Urinary bladder (tissue), 4 donors: Measurements from ENCODE around the gene PRSS56. TPM values are rescaled to one million over a fixed set of nuclear protein-coding genes. Genes with fewer than 3 reads are reported as not detected.

Experiments used
- DNase-seq: peaks from one replicate; pipeline ENCODE4 v3.0.0-alpha.2; 2015; ENCODE audit errors: extremely low spot score
- H3K27ac ChIP-seq: one replicate; pipeline ENCODE4 v1.5.1; 2013; ENCODE audit warnings: low read depth, mild to moderate bottlenecking, moderate library complexity
- H3K36me3 ChIP-seq: one replicate; pipeline ENCODE4 v1.6.1; 2013; ENCODE audit warnings: mild to moderate bottlenecking, moderate library complexity; ENCODE audit not compliant: insufficient read depth
- H3K4me1 ChIP-seq: one replicate; pipeline ENCODE4 v1.6.1; 2013; ENCODE audit warnings: mild to moderate bottlenecking, moderate library complexity; ENCODE audit not compliant: insufficient read depth
- H3K4me3 ChIP-seq: one replicate; pipeline ENCODE4 v1.5.1; 2013; ENCODE audit warnings: low read depth, low read length
- WGBS: extraction: QIAGEN DNeasy Blood & Tissue Kit; methylation state at CpG from one replicate; pipeline ENCODE4 v1.1.7; 2013; 5-methylcytosine and 5-hydroxymethylcytosine counted together
- polyA plus RNA-seq: library from polyadenylated mRNA; stranded (reverse); fragments of 200-250 nt; gene quantifications from one replicate; pipeline ENCODE4 v1.2.3, GENCODE V29; 2013
- total RNA-seq: library from RNA; depleted of rRNA; stranded (reverse); fragments of >200 nt; gene quantifications from one replicate; pipeline ENCODE4 v1.2.3, GENCODE V29; 2014
- donor health status: healthy with polysubstance abuse.
- donor health status: healthy.

The PRSS56 gene
- total and polyA plus RNA-seq, 2 donors, result not detected

- DNase-seq, result no peak
- no peak overlapping the region for H3K4me3 ChIP-seq
- 16% methylated on average over 21 of the region's 21 CpGs for WGBS
These were observed 17.7 kb upstream of the PRSS56 start for GRCh38 chr2:232502511-232502910.

DNA sequence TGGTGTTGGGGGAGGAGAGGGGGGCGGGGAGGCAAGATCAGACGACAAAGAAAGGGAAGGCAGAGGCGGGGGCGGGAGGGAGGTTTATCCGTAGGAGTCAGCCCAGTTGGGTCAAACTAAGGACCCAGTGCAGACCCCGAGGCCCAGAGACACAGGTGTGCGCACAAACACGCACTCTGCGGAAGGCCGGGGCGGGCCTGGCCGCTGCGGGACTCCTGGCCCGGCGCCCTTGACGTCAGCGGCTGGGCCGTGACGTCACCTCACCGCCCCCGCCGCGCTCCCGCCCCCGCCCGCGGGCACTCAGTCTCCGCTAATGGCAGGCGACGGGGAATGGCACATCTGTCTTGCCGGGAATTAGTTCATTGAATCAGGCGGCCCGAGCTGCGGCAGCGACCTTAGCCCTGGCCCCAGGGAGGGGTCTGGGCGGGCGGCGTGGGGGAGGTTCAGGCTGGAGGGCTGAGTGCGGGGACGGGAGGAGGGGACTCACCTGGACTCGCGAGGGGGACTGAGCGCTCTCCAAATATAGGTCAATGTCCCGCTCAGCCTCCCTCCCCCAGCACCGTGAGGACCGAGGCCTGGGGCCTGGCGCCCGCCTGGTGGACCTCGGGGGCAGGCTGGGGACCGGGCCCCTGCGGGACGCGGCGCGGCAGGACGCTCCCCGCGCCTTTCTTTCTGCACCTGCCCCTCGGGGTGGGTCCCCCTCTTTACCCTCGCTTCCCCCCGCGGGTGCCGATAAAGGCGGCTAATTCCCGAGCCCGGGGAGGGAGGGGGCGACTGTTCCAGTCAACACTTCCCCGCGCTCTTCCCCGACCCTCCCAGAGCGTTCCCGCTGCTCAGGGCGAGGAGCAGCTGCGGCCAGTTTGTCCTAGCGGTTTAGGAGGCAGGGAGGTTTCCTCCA is 17.0 kb upstream of the PRSS56 start:
- Histone ChIP-seq H3K4me1 (no peaks in the 10 kb centered on the region), H3K36me3 (no peaks in the 10 kb centered on the region), H3K4me3 (peak overlapping the region; percentile 35), H3K27ac (no peak overlapping the region)
- under 1% methylated on average over 74 of the region's 75 CpGs for WGBS
- DNase-seq, result no peak

More at GRCh38 chr2:232502511-232502910, 17.7 kb upstream of the PRSS56 start:
- Histone ChIP-seq H3K36me3 (no peaks in the 10 kb centered on the region), H3K4me1 (no peaks in the 10 kb centered on the region), H3K27ac (no peak overlapping the region)

GRCh38 chr2:232503809-232504323 is 16.3 kb upstream of the PRSS56 start:
- H3K4me1 ChIP-seq, result no peaks in the 10 kb centered on the region
- no peaks in the 10 kb centered on the region for H3K36me3 ChIP-seq
- no peak overlapping the region for H3K27ac ChIP-seq
- WGBS, result 22% methylated on average over 16 of the region's 16 CpGs
- H3K4me3 ChIP-seq, result no peak overlapping the region
- no peak for DNase-seq

DNA sequence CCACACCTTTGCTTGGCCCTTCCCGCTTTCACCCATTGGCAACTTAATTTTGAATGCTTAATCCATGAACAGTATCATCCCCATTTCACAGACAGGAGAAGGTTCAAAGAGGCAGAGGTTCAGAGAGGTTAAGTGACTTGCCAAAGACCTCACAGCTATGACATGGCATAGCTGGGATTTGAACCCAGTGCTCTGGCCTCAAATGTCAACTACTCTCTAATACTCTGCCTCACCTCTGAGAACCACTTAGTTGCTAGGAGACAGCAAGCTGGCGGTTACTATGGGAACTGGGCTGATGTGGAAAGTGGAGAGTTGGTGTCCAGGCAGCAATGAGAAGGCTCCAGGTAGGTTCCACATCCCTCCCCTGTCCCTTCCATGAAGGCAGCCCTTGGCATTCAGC is 15.8 kb upstream of the PRSS56 start:
- 70% methylated on average over 2 of the region's 2 CpGs for WGBS
- Histone ChIP-seq H3K4me3 (no peak overlapping the region), H3K36me3 (no peaks in the 10 kb centered on the region), H3K27ac (no peak overlapping the region), H3K4me1 (no peaks in the 10 kb centered on the region)
- DNase-seq, result no peak

GRCh38 chr2:232505856-232506255 is 14.3 kb upstream of the PRSS56 start:
- Histone ChIP-seq H3K4me3 (no peak overlapping the region), H3K4me1 (no peaks in the 10 kb centered on the region), H3K27ac (no peak overlapping the region), H3K36me3 (no peaks in the 10 kb centered on the region)
- DNase-seq, result no peak
- 35% methylated on average over 10 of the region's 10 CpGs for WGBS

- DNase-seq, result no peak
- Histone ChIP-seq H3K4me3 (no peak overlapping the region), H3K4me1 (no peaks in the 10 kb centered on the region), H3K27ac (no peak overlapping the region), H3K36me3 (no peaks in the 10 kb centered on the region)
- 67% methylated on average over 4 of the region's 4 CpGs for WGBS
These were observed 13.5 kb upstream of the PRSS56 start for GRCh38 chr2:232506709-232507108.

DNA sequence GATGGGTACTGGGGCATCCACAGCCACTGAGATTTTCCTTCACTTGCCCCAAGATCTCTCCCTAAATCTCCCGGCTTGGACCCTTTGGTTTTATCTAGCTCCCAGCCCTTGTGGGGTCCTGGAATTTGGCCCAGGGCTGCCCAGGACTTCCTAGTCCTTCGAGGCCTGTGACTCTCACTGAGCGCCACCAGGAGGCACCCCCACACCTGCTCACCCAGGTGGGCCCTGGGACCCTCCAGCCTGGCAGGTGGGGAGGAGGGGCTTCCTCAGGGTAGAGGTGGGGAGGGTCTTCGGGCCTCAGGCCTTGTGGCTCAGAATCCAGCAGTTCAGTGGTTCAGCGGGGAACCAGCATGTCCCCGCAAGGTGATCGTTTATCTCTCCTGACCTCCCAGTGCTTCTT is 11.9 kb upstream of the PRSS56 start:
- no peaks in the 10 kb centered on the region for H3K4me1 ChIP-seq
- no peak for DNase-seq
- no peak overlapping the region for H3K4me3 ChIP-seq
- H3K36me3 ChIP-seq, result no peaks in the 10 kb centered on the region
- no peak overlapping the region for H3K27ac ChIP-seq
- 70% methylated on average over 7 of the region's 7 CpGs for WGBS

DNA sequence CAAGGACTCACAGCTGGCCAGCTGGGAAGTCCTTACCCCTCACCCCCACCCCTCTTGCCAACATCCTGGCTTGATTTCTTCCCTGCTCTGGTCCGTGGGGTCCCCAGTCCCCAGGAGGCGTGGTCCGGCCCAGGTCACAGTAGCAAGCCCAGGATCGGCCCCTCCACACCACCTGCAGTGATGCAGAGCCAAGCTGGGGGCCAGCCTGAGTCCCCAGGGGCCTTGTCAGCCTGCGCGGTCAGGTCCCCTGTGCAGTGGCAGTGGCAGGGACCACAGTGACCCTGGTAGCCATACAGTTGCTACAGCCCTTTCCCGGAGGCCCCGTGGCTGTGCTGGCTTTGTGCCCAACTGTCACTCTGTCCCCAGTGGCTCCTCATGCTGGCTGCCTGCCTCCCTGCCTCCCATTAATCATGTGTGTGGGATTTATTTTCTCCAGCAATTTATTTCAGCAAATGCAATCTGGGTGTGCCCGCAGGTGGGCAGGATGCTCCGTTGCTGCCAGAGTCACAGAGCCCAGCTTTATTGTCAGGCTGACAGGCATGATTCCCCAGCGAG is 8.8 kb upstream of the PRSS56 start:
- Histone ChIP-seq H3K4me1 (no peaks in the 10 kb centered on the region), H3K27ac (no peak overlapping the region), H3K36me3 (no peaks in the 10 kb centered on the region), H3K4me3 (no peak overlapping the region)
- 57% methylated on average over 11 of the region's 11 CpGs for WGBS
- DNase-seq, result no peak

DNA sequence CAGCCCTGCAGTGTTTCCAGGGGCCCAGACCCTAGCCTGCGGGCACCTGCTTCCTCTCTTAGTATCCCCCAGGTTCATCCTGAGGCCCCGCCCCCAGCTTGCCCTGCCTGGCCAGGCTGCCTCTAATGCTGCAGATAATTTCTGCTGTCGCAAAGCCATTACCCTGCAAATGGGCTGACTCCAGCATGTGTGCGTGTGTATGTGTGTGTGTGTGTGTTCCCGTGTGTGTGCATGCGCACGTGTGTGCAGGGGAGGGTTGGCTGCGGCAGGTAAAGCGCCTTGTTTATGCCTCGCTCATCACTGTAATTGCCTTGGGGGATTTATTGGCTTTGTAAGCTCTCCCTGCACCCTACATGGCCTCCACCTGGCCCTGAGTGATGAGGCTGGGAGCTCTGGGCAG is 7.6 kb upstream of the PRSS56 start:
- H3K4me1 ChIP-seq, result no peaks in the 10 kb centered on the region
- H3K27ac ChIP-seq, result no peak overlapping the region
- WGBS, result 53% methylated on average over 10 of the region's 10 CpGs
- no peak overlapping the region for H3K4me3 ChIP-seq
- no peak for DNase-seq
- no peaks in the 10 kb centered on the region for H3K36me3 ChIP-seq

- Histone ChIP-seq H3K4me3 (no peak overlapping the region), H3K36me3 (no peaks in the 10 kb centered on the region), H3K27ac (no peak overlapping the region), H3K4me1 (no peaks in the 10 kb centered on the region)
- WGBS, result 74% methylated on average over 5 of the region's 5 CpGs
- no peak for DNase-seq
These were observed 6.8 kb upstream of the PRSS56 start for GRCh38 chr2:232513353-232513752.

- 94% methylated on average over 7 of the region's 7 CpGs for WGBS
- H3K36me3 ChIP-seq, result no peaks in the 10 kb centered on the region
- no peak for DNase-seq
- no peak overlapping the region for H3K4me3 ChIP-seq
- H3K4me1 ChIP-seq, result no peaks in the 10 kb centered on the region
- H3K27ac ChIP-seq, result no peak overlapping the region
These were observed 4.5 kb upstream of the PRSS56 start for GRCh38 chr2:232515639-232516038.

GRCh38 chr2:232516551-232516950 is 3.6 kb upstream of the PRSS56 start:
- Histone ChIP-seq H3K4me3 (no peak overlapping the region), H3K4me1 (no peaks in the 10 kb centered on the region), H3K27ac (no peak overlapping the region), H3K36me3 (no peaks in the 10 kb centered on the region)
- DNase-seq, result no peak
- WGBS, result 88% methylated on average over 3 of the region's 3 CpGs

DNA sequence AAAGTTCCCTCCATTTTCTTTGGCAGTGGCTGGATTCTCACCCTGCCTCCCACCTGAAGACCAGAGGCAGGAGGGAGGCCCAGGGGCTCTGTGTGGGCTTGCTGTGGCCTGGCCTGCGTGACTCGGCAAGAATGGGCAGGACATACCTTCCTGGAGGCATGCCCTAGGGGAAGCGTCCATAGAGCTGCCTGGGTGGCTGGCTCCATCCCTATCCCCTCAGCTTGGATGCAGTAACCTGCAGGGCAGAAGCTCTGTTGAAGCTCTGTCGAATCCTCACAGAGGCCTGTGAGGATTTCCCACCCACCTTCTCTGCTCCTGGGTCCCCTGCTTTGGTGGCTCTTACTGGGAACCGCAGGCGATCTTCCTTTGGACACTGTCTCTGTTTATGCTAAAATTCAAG is 1.3 kb upstream of the PRSS56 start:
- Histone ChIP-seq H3K36me3 (no peaks in the 10 kb centered on the region), H3K4me1 (no peaks in the 10 kb centered on the region), H3K4me3 (no peak overlapping the region), H3K27ac (no peak overlapping the region)
- no peak for DNase-seq
- 48% methylated on average over 6 of the region's 6 CpGs for WGBS

DNA sequence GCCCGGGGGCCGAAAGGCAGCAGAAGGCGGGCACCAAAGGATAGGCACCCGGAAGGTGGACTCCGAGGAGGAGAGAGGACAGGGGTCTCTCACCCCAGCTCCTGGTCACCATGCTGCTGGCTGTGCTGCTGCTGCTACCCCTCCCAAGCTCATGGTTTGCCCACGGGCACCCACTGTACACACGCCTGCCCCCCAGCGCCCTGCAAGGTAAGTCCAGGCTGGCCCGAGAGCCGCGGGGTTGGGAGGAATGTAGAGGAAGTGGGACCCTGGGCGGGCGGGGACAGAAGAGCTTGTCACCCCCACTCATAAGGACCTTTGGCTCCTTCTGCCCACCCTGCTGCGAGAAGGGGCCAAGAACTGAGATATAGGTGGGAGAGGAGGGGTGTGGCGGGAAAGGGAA is 301 bp downstream of the PRSS56 start:
- H3K4me1 ChIP-seq, result no peaks in the 10 kb centered on the region
- 78% methylated on average over 15 of the region's 15 CpGs for WGBS
- H3K27ac ChIP-seq, result no peak overlapping the region
- no peaks in the 10 kb centered on the region for H3K36me3 ChIP-seq
- DNase-seq, result no peak
- H3K4me3 ChIP-seq, result no peak overlapping the region
